ENCODE measurements around the gene FGD3. TPM values are rescaled to one million over a fixed set of nuclear protein-coding genes. Genes with fewer than 3 reads are reported as not detected.

FGD3 gene
- polyA plus RNA-seq, 1 donor (not counting 4 experiments of a cell fraction or from before 2014, with no cell fraction given) = 0.21 TPM

DNA sequence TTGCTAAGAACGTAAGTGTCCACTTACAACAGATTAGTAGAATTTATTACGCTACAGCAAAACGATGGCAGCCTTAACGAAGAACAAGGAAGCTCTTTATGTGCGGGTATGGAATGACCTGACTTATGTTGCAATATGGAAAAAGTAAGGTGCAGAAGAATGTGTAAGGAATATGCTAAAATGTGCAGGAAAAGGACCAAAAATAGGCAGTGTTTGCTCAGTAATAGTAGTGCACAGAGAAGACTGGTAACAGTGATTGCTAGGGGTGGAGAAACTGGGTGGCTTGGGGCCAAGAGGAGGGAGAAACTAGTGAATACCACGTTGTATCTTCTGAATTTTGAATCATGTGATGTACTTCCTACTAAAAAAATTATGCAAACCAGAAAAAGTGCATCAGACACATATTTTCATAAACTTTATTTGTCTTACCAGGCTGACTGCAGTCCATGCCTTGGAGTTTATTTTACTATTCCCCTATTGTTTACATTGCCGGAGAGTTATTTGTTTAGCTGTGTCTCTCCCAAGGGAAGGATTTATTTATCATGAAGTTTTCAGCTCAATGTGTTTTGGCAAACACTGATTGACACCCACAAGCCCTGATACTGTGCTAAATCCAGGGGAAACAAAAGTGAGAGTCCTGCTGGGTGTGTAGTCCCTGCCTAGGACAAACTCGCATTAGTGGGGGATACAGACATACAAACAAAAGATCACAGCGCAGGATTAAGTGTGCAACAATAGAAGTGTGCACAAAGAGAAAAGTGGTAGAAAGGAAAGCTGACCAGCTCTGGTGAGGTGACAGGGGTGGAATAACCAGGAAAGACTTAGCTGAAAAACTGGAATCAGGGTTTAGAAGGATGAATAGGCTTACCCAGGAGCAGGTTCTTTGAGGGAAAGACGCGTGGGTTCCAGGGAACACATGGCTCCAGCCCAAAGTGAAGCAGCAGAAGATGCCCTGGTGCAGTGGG lies 35.5 kb upstream of the FGD3 start:
- TF ChIP-seq EZH2 (IDR thresholded peaks at IDR 0.05; ENCODE audit: low read length) = no peak
- TF ChIP-seq, protein P1, sequence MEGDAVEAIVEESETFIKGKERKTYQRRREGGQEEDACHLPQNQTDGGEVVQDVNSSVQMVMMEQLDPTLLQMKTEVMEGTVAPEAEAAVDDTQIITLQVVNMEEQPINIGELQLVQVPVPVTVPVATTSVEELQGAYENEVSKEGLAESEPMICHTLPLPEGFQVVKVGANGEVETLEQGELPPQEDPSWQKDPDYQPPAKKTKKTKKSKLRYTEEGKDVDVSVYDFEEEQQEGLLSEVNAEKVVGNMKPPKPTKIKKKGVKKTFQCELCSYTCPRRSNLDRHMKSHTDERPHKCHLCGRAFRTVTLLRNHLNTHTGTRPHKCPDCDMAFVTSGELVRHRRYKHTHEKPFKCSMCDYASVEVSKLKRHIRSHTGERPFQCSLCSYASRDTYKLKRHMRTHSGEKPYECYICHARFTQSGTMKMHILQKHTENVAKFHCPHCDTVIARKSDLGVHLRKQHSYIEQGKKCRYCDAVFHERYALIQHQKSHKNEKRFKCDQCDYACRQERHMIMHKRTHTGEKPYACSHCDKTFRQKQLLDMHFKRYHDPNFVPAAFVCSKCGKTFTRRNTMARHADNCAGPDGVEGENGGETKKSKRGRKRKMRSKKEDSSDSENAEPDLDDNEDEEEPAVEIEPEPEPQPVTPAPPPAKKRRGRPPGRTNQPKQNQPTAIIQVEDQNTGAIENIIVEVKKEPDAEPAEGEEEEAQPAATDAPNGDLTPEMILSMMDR (optimal IDR thresholded peaks at IDR 0.05 in 1 of 3, IDR thresholded peaks at IDR 0.05 in 1 of 3, conservative IDR thresholded peaks at IDR 0.05 in 1 of 3; ENCODE audit: extremely low read depth in 1 of 3, insufficient read depth in 2 of 3, low read length in 3 of 3) = no peak
- Histone ChIP-seq H3K4me2 (ENCODE audit: control insufficient read depth, extremely low read depth, insufficient read depth, low read depth, low read length) (no peak overlapping the region), H3K4me3 (ENCODE audit: control insufficient read depth in 2 of 3, extremely low read depth in 1 of 3, insufficient read depth in 2 of 3, low read depth in 1 of 3, low read length in 3 of 3) (no peak overlapping the region), H2AFZ (ENCODE audit: control insufficient read depth, low read length) (no peak overlapping the region), H3K4me1 (ENCODE audit: control insufficient read depth, extremely low read depth, insufficient read depth, low read length) (no peaks in the 10 kb centered on the region), H4K20me1 (ENCODE audit: control insufficient read depth, extremely low read depth, insufficient read depth, low read length) (no peaks in the 10 kb centered on the region), H3K36me3 (ENCODE audit: control insufficient read depth in 2 of 2, extremely low read depth in 1 of 2, insufficient read depth in 2 of 2, low read length in 2 of 2) (no peaks in the 10 kb centered on the region), H3K79me2 (ENCODE audit: control insufficient read depth, insufficient read depth, low read length) (no peaks in the 10 kb centered on the region), H3K27ac (ENCODE audit: control insufficient read depth, insufficient read depth, low read length) (no peak overlapping the region), H3K9ac (ENCODE audit: control insufficient read depth, extremely low read depth, insufficient read depth, low read length) (no peak overlapping the region), H3K9me3 (ENCODE audit: control insufficient read depth, low read depth, low read length) (no peaks in the 10 kb centered on the region), H3K27me3 (ENCODE audit: control insufficient read depth, extremely low read depth, insufficient read depth, low read length) (peaks cover 5% of the 10 kb centered on the region), H3K9me1 (ENCODE audit: control insufficient read depth, extremely low read depth, insufficient read depth, low read length) (no peaks in the 10 kb centered on the region)
- DNase-seq (ENCODE audit: low read depth, low spot score) (no peak), FAIRE-seq (no peak)
- dilution Hi-C loops (cut with MboI; ENCODE audit: extremely low pct_ligation_motif_present, low sequenced_read_pairs) = no loop called here

DNA sequence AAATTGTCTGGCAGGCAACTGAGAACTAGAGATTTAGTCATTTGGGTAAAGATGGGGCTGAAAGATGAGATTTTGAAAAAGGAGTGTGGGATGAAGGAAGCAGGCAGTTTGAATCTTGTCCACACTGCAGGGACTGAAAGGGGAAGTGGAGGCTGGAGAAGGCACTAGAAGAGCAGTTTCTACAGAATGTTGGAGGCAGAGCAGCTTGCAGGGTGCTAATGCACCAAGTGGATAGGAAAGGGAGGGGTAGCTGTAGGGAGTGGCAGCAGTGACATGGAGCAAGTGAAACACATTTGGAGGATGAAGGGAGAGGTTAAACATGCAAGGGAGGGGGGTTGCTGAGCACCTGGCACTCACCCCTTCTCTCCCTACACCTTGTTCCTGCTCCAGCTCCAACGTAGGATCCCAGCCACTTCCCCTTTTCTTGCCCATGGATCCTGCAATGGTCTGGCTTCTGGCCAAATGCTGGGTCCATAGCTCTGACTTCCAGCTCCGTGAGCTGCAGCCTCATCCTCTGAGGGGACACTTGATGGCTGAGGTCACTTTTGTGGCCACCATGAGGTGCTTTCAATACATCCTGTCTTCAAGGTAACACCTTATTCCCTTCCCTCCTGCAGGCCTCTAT lies 30.0 kb upstream of the FGD3 start:
- H3K4me3 ChIP-seq (ENCODE audit: control insufficient read depth in 2 of 3, extremely low read depth in 1 of 3, insufficient read depth in 2 of 3, low read depth in 1 of 3, low read length in 3 of 3) = no peak overlapping the region
- no peak for TF ChIP-seq EZH2 (IDR thresholded peaks at IDR 0.05; ENCODE audit: low read length)
- TF ChIP-seq, protein P1 (optimal IDR thresholded peaks at IDR 0.05 in 1 of 3, IDR thresholded peaks at IDR 0.05 in 1 of 3, conservative IDR thresholded peaks at IDR 0.05 in 1 of 3; ENCODE audit: extremely low read depth in 1 of 3, insufficient read depth in 2 of 3, low read length in 3 of 3) = no peak
- no peak overlapping the region for H3K27ac ChIP-seq (ENCODE audit: control insufficient read depth, insufficient read depth, low read length)
- no peak for FAIRE-seq
- H3K4me1 ChIP-seq (ENCODE audit: control insufficient read depth, extremely low read depth, insufficient read depth, low read length) = no peaks in the 10 kb centered on the region
- no peak overlapping the region for H3K9ac ChIP-seq (ENCODE audit: control insufficient read depth, extremely low read depth, insufficient read depth, low read length)
- H4K20me1 ChIP-seq (ENCODE audit: control insufficient read depth, extremely low read depth, insufficient read depth, low read length) = no peaks in the 10 kb centered on the region
- no peak for DNase-seq (ENCODE audit: low read depth, low spot score)
- H3K9me3 ChIP-seq (ENCODE audit: control insufficient read depth, low read depth, low read length) = no peaks in the 10 kb centered on the region
- no peak overlapping the region for H2AFZ ChIP-seq (ENCODE audit: control insufficient read depth, low read length)
- H3K36me3 ChIP-seq (ENCODE audit: control insufficient read depth in 2 of 2, extremely low read depth in 1 of 2, insufficient read depth in 2 of 2, low read length in 2 of 2) = no peaks in the 10 kb centered on the region
- dilution Hi-C loops (cut with MboI; ENCODE audit: extremely low pct_ligation_motif_present, low sequenced_read_pairs) = no loop called here
- H3K27me3 ChIP-seq (ENCODE audit: control insufficient read depth, extremely low read depth, insufficient read depth, low read length) = no peaks in the 10 kb centered on the region
- H3K4me2 ChIP-seq (ENCODE audit: control insufficient read depth, extremely low read depth, insufficient read depth, low read depth, low read length) = no peak overlapping the region
- no peaks in the 10 kb centered on the region for H3K9me1 ChIP-seq (ENCODE audit: control insufficient read depth, extremely low read depth, insufficient read depth, low read length)
- H3K79me2 ChIP-seq (ENCODE audit: control insufficient read depth, insufficient read depth, low read length) = no peaks in the 10 kb centered on the region

Measured in keratinocyte (primary cell).